HEK293 (cell line): ENCODE results near the gene CBFA2T2.
A peak's percentile ranks its signal among the peaks of the same experiment; 100 is the strongest.

Experiments
- CTCF ChIA-PET: fragments of 350-600 bp; formaldehyde crosslinking; extraction: SDS; loops from one replicate; lab custom pipeline; 2021; ENCODE audit warnings: antibody characterized with exemption; lab: Yijun Ruan, JAX
- POLR2A ChIA-PET: fragments of 300-600 bp; formaldehyde crosslinking; extraction: SDS; loops from one replicate; lab custom pipeline; 2020; ENCODE audit warnings: antibody characterized with exemption, inconsistent platforms; lab: Yijun Ruan, JAX
- H3K27ac ChIP-seq: fragments of 200-500 bp; sonication (Bioruptor generic); 2 replicates; pipeline ENCODE4 v1.5.1; 2014; ENCODE audit warnings: low read depth, low read length, control low read depth, inconsistent platforms; ENCODE audit errors: extremely low read depth
- H3K36me3 ChIP-seq, 2 experiments: fragments of 200-500 bp in 1 of 2; sonication (Bioruptor generic) in 1 of 2; 1 replicate in 1 of 2; 2 replicates in 1 of 2; pipeline ENCODE4 v1.5.1; 2014 to 2017; ENCODE audit warnings: inconsistent platforms in 2 of 2, low read length in 2 of 2; ENCODE audit not compliant: control insufficient read depth in 2 of 2, insufficient read depth in 1 of 2
- H3K4me1 ChIP-seq: fragments of 200-500 bp; sonication (Bioruptor generic); 2 replicates; pipeline ENCODE4 v1.5.1; 2014; ENCODE audit warnings: mild to moderate bottlenecking, low read length, inconsistent platforms; ENCODE audit not compliant: control insufficient read depth, insufficient read depth
- H3K4me3 ChIP-seq: 2 replicates; pipeline ENCODE4 v1.5.1; 2011; ENCODE audit warnings: low read depth, mild to moderate bottlenecking, control low read depth, low read length, moderate library complexity
- H3K9me3 ChIP-seq: fragments of 200-500 bp; sonication (Bioruptor generic); 2 replicates; pipeline ENCODE4 v1.5.1; 2014; ENCODE audit warnings: low read depth, low read length, inconsistent platforms; ENCODE audit not compliant: control insufficient read depth, insufficient read depth
- BCL11A ChIP-seq: fragments of 450-650 bp; formaldehyde crosslinking; IDR thresholded peaks from 2 replicates; pipeline ENCODE4 v1.5.1; 2016; ENCODE audit warnings: low read depth, missing biosample characterization, missing genetic modification characterization
- GFI1B ChIP-seq: fragments of 450-650 bp; formaldehyde crosslinking; IDR thresholded peaks from 2 replicates; pipeline ENCODE4 v1.5.1; 2016; ENCODE audit warnings: missing biosample characterization, missing genetic modification characterization
- GLIS1 ChIP-seq: fragments of 450-650 bp; formaldehyde crosslinking; IDR thresholded peaks from 2 replicates; pipeline ENCODE4 v1.5.1; 2016; ENCODE audit warnings: missing biosample characterization, missing genetic modification characterization
- KLF1 ChIP-seq: fragments of 450-650 bp; formaldehyde crosslinking; IDR thresholded peaks from 2 replicates; pipeline ENCODE4 v1.5.1; 2016; ENCODE audit warnings: missing biosample characterization, missing genetic modification characterization
- KLF8 ChIP-seq: fragments of 450-650 bp; formaldehyde crosslinking; IDR thresholded peaks from 2 replicates; pipeline ENCODE4 v1.5.1; 2016; ENCODE audit warnings: missing biosample characterization, missing genetic modification characterization
- KLF9 ChIP-seq: fragments of 450-650 bp; formaldehyde crosslinking; IDR thresholded peaks from 2 replicates; pipeline ENCODE4 v1.5.1; 2016; ENCODE audit warnings: missing biosample characterization, missing genetic modification characterization, low read depth
- OSR2 ChIP-seq: fragments of 450-650 bp; formaldehyde crosslinking; IDR thresholded peaks from 2 replicates; pipeline ENCODE4 v1.5.1; 2016; ENCODE audit warnings: missing biosample characterization, missing genetic modification characterization
- PRDM1 ChIP-seq: fragments of 450-650 bp; formaldehyde crosslinking; IDR thresholded peaks from 2 replicates; pipeline ENCODE4; 2016; ENCODE audit warnings: missing biosample characterization, missing genetic modification characterization
- REST ChIP-seq: fragments of 450-650 bp; formaldehyde crosslinking; IDR thresholded peaks from 2 replicates; pipeline ENCODE4 v1.5.1; 2016; ENCODE audit warnings: missing biosample characterization, missing genetic modification characterization
- ZEB2 ChIP-seq: fragments of 450-650 bp; formaldehyde crosslinking; IDR thresholded peaks from 2 replicates; pipeline ENCODE4 v1.5.1; 2016; ENCODE audit warnings: missing biosample characterization, missing genetic modification characterization
- ZIC2 ChIP-seq: fragments of 450-650 bp; formaldehyde crosslinking; IDR thresholded peaks from 2 replicates; pipeline ENCODE4 v1.5.1; 2016; ENCODE audit warnings: missing biosample characterization, missing genetic modification characterization
- ZNF211 ChIP-seq: fragments of 450-650 bp; formaldehyde crosslinking; IDR thresholded peaks from 2 replicates; pipeline ENCODE4 v1.5.1; 2016; ENCODE audit warnings: low read depth, missing biosample characterization, missing genetic modification characterization
- ZNF341 ChIP-seq: fragments of 450-650 bp; formaldehyde crosslinking; IDR thresholded peaks from 2 replicates; pipeline ENCODE4; 2016; ENCODE audit warnings: low read depth, missing biosample characterization, missing genetic modification characterization
- ZNF473 ChIP-seq: fragments of 450-650 bp; formaldehyde crosslinking; IDR thresholded peaks from 2 replicates; pipeline ENCODE4 v1.5.1; 2017; ENCODE audit warnings: missing biosample characterization, missing genetic modification characterization
- ZNF571 ChIP-seq: fragments of 450-650 bp; formaldehyde crosslinking; IDR thresholded peaks from 2 replicates; pipeline ENCODE4 v1.5.0; 2017; ENCODE audit warnings: missing biosample characterization, missing genetic modification characterization
- ZNF654 ChIP-seq: fragments of 450-650 bp; formaldehyde crosslinking; IDR thresholded peaks from 2 replicates; pipeline ENCODE4 v1.5.1; 2016; ENCODE audit warnings: low read depth, missing biosample characterization, missing genetic modification characterization
- ZNF768 ChIP-seq: fragments of 450-650 bp; formaldehyde crosslinking; IDR thresholded peaks from 2 replicates; pipeline ENCODE4 v1.5.1; 2018; ENCODE audit warnings: missing biosample characterization, mild to moderate bottlenecking, missing genetic modification characterization
- TF ChIP-seq, protein P1 (sequence below): fragments of 450-650 bp; formaldehyde crosslinking; IDR thresholded peaks from 2 replicates; pipeline ENCODE4 v1.5.1; 2016; ENCODE audit warnings: missing biosample characterization, missing genetic modification characterization

Gene CBFA2T2

GRCh38 chr20:33443512-33444239 is 46.2 kb upstream of the CBFA2T2 start, which contains the start of gene SNTA1 (continued):
- TF ChIP-seq KLF8 (tag by site-specific recombination) (peak; percentile 71; the same call in 1 of the 2 replicates), ZNF341 (tag by site-specific recombination) (peak; percentile 38; the same call in 1 of the 2 replicates), KLF9 (tag by site-specific recombination) (peak; percentile 91), KLF1 (peak; percentile 57)

- Histone ChIP-seq H3K4me3 (no peak overlapping the region), H3K9me3 (no peaks in the 10 kb centered on the region), H3K27ac (no peak overlapping the region)
- TF ChIP-seq PRDM1 (tag by site-specific recombination) (peak; percentile 81), ZNF654 (tag by site-specific recombination) (0 out of 2 replicates have a peak, but pooled peaks have one; percentile 2), GLIS1 (tag by site-specific recombination) (peak; percentile 87), ZEB2 (0 out of 2 replicates have a peak, but pooled peaks have one; percentile 12), BCL11A (no peak), ZIC2 (tag by site-specific recombination) (peak; percentile 55), GFI1B (tag by site-specific recombination) (no peak), OSR2 (tag by site-specific recombination) (peak; percentile 44)
- TF ChIP-seq, all 188 proteins: peak for 6
- Histone ChIP-seq H3K36me3 (no peaks in the 10 kb centered on the region), H3K4me1 (no peaks in the 10 kb centered on the region; the same call in 1 of the 2 replicates)
- ChIA-PET POLR2A (interaction anchor here (0.6 to 0.7 kb wide), 2 partner anchors 8 to 39 kb away, joined by 3 to 10 read pairs; no protein-coding TSS in a partner anchor), CTCF (interaction anchor here (0.6 to 1.2 kb wide), 5 partner anchors 11 to 684 kb away, joined by 3 to 6 read pairs (median 3); no protein-coding TSS in a partner anchor)
These were observed 44.9 kb upstream of the CBFA2T2 start for GRCh38 chr20:33444797-33445560.

- ChIA-PET POLR2A (no interaction called here), CTCF (interaction anchor here (0.6 to 1.2 kb wide), 2 partner anchors 28 to 241 kb away, joined by 3 read pairs; no protein-coding TSS in a partner anchor)
- peak; percentile 61 for TF ChIP-seq OSR2 (tag by site-specific recombination)
- TF ChIP-seq, protein P1, sequence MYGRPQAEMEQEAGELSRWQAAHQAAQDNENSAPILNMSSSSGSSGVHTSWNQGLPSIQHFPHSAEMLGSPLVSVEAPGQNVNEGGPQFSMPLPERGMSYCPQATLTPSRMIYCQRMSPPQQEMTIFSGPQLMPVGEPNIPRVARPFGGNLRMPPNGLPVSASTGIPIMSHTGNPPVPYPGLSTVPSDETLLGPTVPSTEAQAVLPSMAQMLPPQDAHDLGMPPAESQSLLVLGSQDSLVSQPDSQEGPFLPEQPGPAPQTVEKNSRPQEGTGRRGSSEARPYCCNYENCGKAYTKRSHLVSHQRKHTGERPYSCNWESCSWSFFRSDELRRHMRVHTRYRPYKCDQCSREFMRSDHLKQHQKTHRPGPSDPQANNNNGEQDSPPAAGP (tag by site-specific recombination): no peak
- Histone ChIP-seq H3K4me3 (no peak overlapping the region), H3K4me1 (no peaks in the 10 kb centered on the region; the same call in 1 of the 2 replicates), H3K9me3 (no peaks in the 10 kb centered on the region), H3K36me3 (no peaks in the 10 kb centered on the region), H3K27ac (no peak overlapping the region)
These were observed 43.8 kb upstream of the CBFA2T2 start for GRCh38 chr20:33445881-33446625.

GRCh38 chr20:33450867-33451266 is 39.0 kb upstream of the CBFA2T2 start:
- CTCF ChIA-PET: no interaction called here
- H3K27ac ChIP-seq: no peak overlapping the region
- H3K4me3 ChIP-seq: no peak overlapping the region
- H3K4me1 ChIP-seq: no peaks in the 10 kb centered on the region
- POLR2A ChIA-PET: no interaction called here
- TF ChIP-seq KLF9 (tag by site-specific recombination): no peak
- no peak for TF ChIP-seq ZNF768 (tag by site-specific recombination)
- no peak for TF ChIP-seq REST (tag by site-specific recombination)
- no peak for TF ChIP-seq ZNF473
- no peak for TF ChIP-seq ZNF571 (tag by site-specific recombination)
- no peak for TF ChIP-seq ZNF211 (tag by site-specific recombination)
- no peaks in the 10 kb centered on the region for H3K36me3 ChIP-seq
- H3K9me3 ChIP-seq: no peaks in the 10 kb centered on the region
